ENCODE measurements around the gene CDV3.

Gene CDV3

DNA sequence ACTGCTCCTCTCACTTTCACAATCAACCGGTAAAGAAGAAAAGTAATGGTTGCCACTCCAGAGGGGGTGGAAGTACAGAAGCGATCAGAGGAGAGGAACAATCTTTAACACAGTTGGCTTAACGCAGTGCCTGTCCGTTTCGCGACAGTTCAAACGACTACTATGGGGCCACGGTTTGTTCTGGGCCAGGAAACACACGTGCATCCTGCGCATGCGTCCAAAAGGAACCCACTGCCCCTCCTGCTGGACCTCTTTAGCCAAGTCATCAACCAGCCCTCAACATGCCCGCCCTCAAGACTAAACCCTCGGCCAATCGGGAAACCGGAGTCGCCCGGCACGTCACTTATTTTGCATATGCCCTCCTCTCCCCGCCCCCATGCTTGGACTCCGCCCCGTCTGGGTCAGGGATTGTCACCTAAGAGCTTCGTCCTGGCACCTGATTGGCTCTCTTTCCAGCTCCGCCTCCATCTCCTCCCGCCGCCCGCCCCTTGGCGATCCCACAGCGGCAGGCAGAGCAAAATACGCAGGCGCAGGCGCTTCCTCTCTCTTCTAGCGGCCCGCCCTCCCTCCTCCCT is 345 bp upstream of the CDV3 start (continued):
- TF ChIP-seq, protein P1, sequence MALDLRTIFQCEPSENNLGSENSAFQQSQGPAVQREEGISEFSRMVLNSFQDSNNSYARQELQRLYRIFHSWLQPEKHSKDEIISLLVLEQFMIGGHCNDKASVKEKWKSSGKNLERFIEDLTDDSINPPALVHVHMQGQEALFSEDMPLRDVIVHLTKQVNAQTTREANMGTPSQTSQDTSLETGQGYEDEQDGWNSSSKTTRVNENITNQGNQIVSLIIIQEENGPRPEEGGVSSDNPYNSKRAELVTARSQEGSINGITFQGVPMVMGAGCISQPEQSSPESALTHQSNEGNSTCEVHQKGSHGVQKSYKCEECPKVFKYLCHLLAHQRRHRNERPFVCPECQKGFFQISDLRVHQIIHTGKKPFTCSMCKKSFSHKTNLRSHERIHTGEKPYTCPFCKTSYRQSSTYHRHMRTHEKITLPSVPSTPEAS (tag by site-specific recombination; IDR thresholded peaks at IDR 0.05) = no peak

DNA sequence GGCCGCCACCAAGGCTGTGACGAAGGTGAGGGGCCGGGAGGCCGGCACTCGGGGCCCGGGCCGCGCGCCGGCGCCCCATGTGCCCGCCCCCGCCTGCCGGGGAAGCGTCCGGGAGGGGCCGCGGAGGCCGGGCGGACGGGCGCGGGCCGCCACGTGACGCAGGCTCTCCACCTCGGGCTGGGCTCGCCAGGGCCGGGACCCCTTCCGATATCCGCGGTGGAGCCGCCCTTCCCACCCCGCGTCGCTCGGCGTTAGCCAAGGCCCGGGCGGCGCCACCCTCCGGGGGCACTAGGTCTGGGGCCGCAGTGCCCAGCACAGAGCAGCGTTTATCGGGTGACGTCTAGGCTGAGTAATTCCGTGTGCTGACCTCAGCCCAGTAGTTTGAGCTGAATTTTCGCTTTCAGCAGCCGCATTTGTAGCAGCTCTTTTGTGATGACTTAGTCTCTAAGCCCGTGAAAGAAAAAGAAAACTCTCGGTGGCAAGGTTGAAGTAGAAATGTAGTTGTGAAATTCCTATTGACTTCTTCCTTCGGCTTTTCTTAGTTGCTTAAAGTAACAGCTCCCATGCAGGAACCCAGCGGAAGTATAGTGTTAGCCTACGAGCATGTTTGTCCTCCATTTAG is 885 bp downstream of the CDV3 start:
- H3K4me3 ChIP-seq (ENCODE audit: low read depth, low read length) = peak overlapping the region; percentile 85
- peak overlapping the region; percentile 89 for H3K27ac ChIP-seq (ENCODE audit: extremely low read depth, low read depth, low read length)
- POLR2A ChIA-PET = interaction anchor here (0.6 to 1.4 kb wide), 4 partner anchors 27 to 656 kb away, joined by 3 to 7 read pairs (median 4); no protein-coding TSS in a partner anchor
- CTCF ChIA-PET = no interaction called here
- peaks cover 13 to 44% of the 10 kb centered on the region in 2 experiments for H3K36me3 ChIP-seq (ENCODE audit: control insufficient read depth in 2 of 2, insufficient read depth in 1 of 2, low read length in 2 of 2)
- peaks cover 3% of the 10 kb centered on the region; the same call in 1 of the 2 replicates for H3K4me1 ChIP-seq (ENCODE audit: control insufficient read depth, insufficient read depth, low read length)
- H3K9me3 ChIP-seq (ENCODE audit: control insufficient read depth, insufficient read depth, low read depth, low read length) = no peaks in the 10 kb centered on the region
- TF ChIP-seq SP7 (tag by site-specific recombination; IDR thresholded peaks at IDR 0.05) = 0 out of 2 replicates have a peak, but pooled peaks have one; percentile 16
- no peak for TF ChIP-seq ZBTB48 (tag by site-specific recombination; IDR thresholded peaks at IDR 0.05)
- TF ChIP-seq, protein P2, sequence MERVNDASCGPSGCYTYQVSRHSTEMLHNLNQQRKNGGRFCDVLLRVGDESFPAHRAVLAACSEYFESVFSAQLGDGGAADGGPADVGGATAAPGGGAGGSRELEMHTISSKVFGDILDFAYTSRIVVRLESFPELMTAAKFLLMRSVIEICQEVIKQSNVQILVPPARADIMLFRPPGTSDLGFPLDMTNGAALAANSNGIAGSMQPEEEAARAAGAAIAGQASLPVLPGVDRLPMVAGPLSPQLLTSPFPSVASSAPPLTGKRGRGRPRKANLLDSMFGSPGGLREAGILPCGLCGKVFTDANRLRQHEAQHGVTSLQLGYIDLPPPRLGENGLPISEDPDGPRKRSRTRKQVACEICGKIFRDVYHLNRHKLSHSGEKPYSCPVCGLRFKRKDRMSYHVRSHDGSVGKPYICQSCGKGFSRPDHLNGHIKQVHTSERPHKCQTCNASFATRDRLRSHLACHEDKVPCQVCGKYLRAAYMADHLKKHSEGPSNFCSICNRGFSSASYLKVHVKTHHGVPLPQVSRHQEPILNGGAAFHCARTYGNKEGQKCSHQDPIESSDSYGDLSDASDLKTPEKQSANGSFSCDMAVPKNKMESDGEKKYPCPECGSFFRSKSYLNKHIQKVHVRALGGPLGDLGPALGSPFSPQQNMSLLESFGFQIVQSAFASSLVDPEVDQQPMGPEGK (tag by site-specific recombination; IDR thresholded peaks at IDR 0.05) = peak; percentile 68
- TF ChIP-seq ZNF660 (tag by site-specific recombination; IDR thresholded peaks at IDR 0.05) = peak; percentile 60
- TF ChIP-seq ZNF792 (tag by site-specific recombination; IDR thresholded peaks at IDR 0.05) = no peak
- TF ChIP-seq, protein P3, sequence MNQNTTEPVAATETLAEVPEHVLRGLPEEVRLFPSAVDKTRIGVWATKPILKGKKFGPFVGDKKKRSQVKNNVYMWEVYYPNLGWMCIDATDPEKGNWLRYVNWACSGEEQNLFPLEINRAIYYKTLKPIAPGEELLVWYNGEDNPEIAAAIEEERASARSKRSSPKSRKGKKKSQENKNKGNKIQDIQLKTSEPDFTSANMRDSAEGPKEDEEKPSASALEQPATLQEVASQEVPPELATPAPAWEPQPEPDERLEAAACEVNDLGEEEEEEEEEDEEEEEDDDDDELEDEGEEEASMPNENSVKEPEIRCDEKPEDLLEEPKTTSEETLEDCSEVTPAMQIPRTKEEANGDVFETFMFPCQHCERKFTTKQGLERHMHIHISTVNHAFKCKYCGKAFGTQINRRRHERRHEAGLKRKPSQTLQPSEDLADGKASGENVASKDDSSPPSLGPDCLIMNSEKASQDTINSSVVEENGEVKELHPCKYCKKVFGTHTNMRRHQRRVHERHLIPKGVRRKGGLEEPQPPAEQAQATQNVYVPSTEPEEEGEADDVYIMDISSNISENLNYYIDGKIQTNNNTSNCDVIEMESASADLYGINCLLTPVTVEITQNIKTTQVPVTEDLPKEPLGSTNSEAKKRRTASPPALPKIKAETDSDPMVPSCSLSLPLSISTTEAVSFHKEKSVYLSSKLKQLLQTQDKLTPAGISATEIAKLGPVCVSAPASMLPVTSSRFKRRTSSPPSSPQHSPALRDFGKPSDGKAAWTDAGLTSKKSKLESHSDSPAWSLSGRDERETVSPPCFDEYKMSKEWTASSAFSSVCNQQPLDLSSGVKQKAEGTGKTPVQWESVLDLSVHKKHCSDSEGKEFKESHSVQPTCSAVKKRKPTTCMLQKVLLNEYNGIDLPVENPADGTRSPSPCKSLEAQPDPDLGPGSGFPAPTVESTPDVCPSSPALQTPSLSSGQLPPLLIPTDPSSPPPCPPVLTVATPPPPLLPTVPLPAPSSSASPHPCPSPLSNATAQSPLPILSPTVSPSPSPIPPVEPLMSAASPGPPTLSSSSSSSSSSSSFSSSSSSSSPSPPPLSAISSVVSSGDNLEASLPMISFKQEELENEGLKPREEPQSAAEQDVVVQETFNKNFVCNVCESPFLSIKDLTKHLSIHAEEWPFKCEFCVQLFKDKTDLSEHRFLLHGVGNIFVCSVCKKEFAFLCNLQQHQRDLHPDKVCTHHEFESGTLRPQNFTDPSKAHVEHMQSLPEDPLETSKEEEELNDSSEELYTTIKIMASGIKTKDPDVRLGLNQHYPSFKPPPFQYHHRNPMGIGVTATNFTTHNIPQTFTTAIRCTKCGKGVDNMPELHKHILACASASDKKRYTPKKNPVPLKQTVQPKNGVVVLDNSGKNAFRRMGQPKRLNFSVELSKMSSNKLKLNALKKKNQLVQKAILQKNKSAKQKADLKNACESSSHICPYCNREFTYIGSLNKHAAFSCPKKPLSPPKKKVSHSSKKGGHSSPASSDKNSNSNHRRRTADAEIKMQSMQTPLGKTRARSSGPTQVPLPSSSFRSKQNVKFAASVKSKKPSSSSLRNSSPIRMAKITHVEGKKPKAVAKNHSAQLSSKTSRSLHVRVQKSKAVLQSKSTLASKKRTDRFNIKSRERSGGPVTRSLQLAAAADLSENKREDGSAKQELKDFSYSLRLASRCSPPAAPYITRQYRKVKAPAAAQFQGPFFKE (tag by site-specific recombination; IDR thresholded peaks at IDR 0.05; ENCODE audit: borderline replicate concordance) = no peak
- TF ChIP-seq, protein P4, sequence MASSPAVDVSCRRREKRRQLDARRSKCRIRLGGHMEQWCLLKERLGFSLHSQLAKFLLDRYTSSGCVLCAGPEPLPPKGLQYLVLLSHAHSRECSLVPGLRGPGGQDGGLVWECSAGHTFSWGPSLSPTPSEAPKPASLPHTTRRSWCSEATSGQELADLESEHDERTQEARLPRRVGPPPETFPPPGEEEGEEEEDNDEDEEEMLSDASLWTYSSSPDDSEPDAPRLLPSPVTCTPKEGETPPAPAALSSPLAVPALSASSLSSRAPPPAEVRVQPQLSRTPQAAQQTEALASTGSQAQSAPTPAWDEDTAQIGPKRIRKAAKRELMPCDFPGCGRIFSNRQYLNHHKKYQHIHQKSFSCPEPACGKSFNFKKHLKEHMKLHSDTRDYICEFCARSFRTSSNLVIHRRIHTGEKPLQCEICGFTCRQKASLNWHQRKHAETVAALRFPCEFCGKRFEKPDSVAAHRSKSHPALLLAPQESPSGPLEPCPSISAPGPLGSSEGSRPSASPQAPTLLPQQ (tag by site-specific recombination; IDR thresholded peaks at IDR 0.05) = no peak
- TF ChIP-seq ZBTB21 (tag by site-specific recombination; IDR thresholded peaks at IDR 0.05) = peak; percentile 68
- TF ChIP-seq OVOL3 (tag by site-specific recombination; IDR thresholded peaks at IDR 0.05) = no peak
- TF ChIP-seq ZNF140 (tag by site-specific recombination; IDR thresholded peaks at IDR 0.05) = no peak
- no peak for TF ChIP-seq ZNF600 (tag by site-specific recombination; IDR thresholded peaks at IDR 0.05)
- TF ChIP-seq SCRT1 (tag by site-specific recombination; IDR thresholded peaks at IDR 0.05; ENCODE audit: borderline replicate concordance) = no peak
- TF ChIP-seq ZNF335 (tag by site-specific recombination; conservative IDR thresholded peaks at IDR 0.05) = peak; percentile 36; the same call in 1 of the 2 replicates
- TF ChIP-seq ZBTB20 (tag by site-specific recombination; IDR thresholded peaks at IDR 0.05) = peak; percentile 76
- TF ChIP-seq, protein P5, sequence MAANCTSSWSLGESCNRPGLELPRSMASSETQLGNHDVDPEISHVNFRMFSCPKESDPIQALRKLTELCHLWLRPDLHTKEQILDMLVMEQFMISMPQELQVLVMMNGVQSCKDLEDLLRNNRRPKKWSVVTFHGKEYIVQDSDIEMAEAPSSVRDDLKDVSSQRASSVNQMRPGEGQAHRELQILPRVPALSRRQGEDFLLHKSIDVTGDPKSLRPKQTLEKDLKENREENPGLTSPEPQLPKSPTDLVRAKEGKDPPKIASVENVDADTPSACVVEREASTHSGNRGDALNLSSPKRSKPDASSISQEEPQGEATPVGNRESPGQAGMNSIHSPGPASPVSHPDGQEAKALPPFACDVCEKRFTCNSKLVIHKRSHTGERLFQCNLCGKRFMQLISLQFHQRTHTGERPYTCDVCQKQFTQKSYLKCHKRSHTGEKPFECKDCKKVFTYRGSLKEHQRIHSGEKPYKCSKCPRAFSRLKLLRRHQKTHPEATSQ (tag by site-specific recombination; IDR thresholded peaks at IDR 0.05) = no peak
- peak; percentile 36; the same call in 1 of the 2 replicates for TF ChIP-seq GLIS1 (tag by site-specific recombination; IDR thresholded peaks at IDR 0.05)
- TF ChIP-seq ZNF184 (tag by site-specific recombination; IDR thresholded peaks at IDR 0.05) = no peak
- no peak for TF ChIP-seq ZNF548 (tag by site-specific recombination; IDR thresholded peaks at IDR 0.05)
- TF ChIP-seq, protein P6, sequence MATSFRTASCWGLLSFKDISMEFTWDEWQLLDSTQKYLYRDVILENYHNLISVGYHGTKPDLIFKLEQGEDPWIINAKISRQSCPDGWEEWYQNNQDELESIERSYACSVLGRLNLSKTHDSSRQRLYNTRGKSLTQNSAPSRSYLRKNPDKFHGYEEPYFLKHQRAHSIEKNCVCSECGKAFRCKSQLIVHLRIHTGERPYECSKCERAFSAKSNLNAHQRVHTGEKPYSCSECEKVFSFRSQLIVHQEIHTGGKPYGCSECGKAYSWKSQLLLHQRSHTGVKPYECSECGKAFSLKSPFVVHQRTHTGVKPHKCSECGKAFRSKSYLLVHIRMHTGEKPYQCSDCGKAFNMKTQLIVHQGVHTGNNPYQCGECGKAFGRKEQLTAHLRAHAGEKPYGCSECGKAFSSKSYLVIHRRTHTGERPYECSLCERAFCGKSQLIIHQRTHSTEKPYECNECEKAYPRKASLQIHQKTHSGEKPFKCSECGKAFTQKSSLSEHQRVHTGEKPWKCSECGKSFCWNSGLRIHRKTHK (tag by site-specific recombination; IDR thresholded peaks at IDR 0.05) = no peak
- TF ChIP-seq ZBTB8A (tag by site-specific recombination; IDR thresholded peaks at IDR 0.05) = peak; percentile 81
- no peak for TF ChIP-seq KLF1 (tag by site-specific recombination; IDR thresholded peaks at IDR 0.05)

Measured in HEK293 (cell line).